Osteoblast (primary cell): ENCODE results near the gene GTSE1. TPM values are rescaled to one million over a fixed set of nuclear protein-coding genes. Genes with fewer than 3 reads are reported as not detected.
A peak's percentile ranks its signal among the peaks of the same experiment; 100 is the strongest.

Experiments used
- DNase-seq: peaks from one replicate; pipeline ENCODE4 v3.0.0; 2011; ENCODE audit warnings: low spot score, mixed read lengths; ENCODE audit not compliant: insufficient read length; ENCODE audit errors: missing footprints
- H2AFZ ChIP-seq: 2 replicates; pipeline ENCODE4 v1.6.0; 2011; ENCODE audit warnings: mild to moderate bottlenecking, low read length
- H3K27ac ChIP-seq: 2 replicates; pipeline ENCODE4 v1.5.1; 2011; ENCODE audit warnings: mild to moderate bottlenecking, low read depth, low read length, moderate library complexity
- H3K27me3 ChIP-seq: 2 replicates; pipeline ENCODE4 v1.6.0; 2012; ENCODE audit warnings: mild to moderate bottlenecking, control low read depth, inconsistent platforms, low read length, moderate library complexity; ENCODE audit not compliant: insufficient read depth
- H3K36me3 ChIP-seq: 2 replicates; pipeline ENCODE4 v1.5.1; 2011; ENCODE audit warnings: mild to moderate bottlenecking, low read length, control low read depth, moderate library complexity; ENCODE audit not compliant: insufficient read depth
- H3K4me1 ChIP-seq: 2 replicates; pipeline ENCODE4 v1.5.1; 2011; ENCODE audit warnings: mild to moderate bottlenecking, low read length, control low read depth, moderate library complexity; ENCODE audit not compliant: insufficient read depth
- H3K4me2 ChIP-seq: 2 replicates; pipeline ENCODE4 v1.6.0; 2011; ENCODE audit warnings: mild to moderate bottlenecking, low read length; ENCODE audit not compliant: insufficient read depth
- H3K4me3 ChIP-seq: fragments of 200-600 bp; sonication (generic); 3 replicates; pipeline ENCODE4 v1.5.1; 2012; ENCODE audit warnings: mild to moderate bottlenecking, low read length, inconsistent platforms; ENCODE audit not compliant: insufficient read depth
- H3K79me2 ChIP-seq: 2 replicates; pipeline ENCODE4 v1.6.0; 2012; ENCODE audit warnings: mild to moderate bottlenecking, low read length, control low read depth, inconsistent platforms; ENCODE audit not compliant: insufficient read depth
- H3K9me3 ChIP-seq: 2 replicates; pipeline ENCODE4 v1.5.1; 2011; ENCODE audit warnings: low read depth, low read length, control low read depth
- H4K20me1 ChIP-seq: 2 replicates; pipeline ENCODE4 v1.6.0; 2012; ENCODE audit warnings: mild to moderate bottlenecking, low read length, control low read depth; ENCODE audit not compliant: insufficient read depth
- CTCF ChIP-seq: IDR thresholded peaks from 2 replicates; pipeline ENCODE4 v1.5.1; 2011; ENCODE audit warnings: mild to moderate bottlenecking, low read depth, low read length, moderate library complexity; ENCODE audit errors: extremely low read depth
- total RNA-seq: library from RNA; depleted of rRNA; stranded (reverse); fragments of >200 nt; gene quantifications from 2 replicates; pipeline ENCODE4 v1.2.3, GENCODE V29; 2012

GTSE1 gene
- total RNA-seq, 1 donor, result 1.8 TPM

- no peak for TF ChIP-seq CTCF
- H3K9me3 ChIP-seq, result no peaks in the 10 kb centered on the region
- H3K4me2 ChIP-seq, result no peak overlapping the region
- no peaks in the 10 kb centered on the region for H3K4me1 ChIP-seq
- H4K20me1 ChIP-seq, result no peaks in the 10 kb centered on the region
- no peak overlapping the region for H3K4me3 ChIP-seq
- H3K27me3 ChIP-seq, result no peaks in the 10 kb centered on the region
- no peaks in the 10 kb centered on the region for H3K79me2 ChIP-seq
- no peak overlapping the region for H2AFZ ChIP-seq
- H3K36me3 ChIP-seq, result peaks cover 55% of the 10 kb centered on the region
- DNase-seq, result peak; percentile 63
- H3K27ac ChIP-seq, result no peak overlapping the region
Observed at GRCh38 chr22:46327691-46328465, 31.2 kb downstream of the GTSE1 start.

GRCh38 chr22:46328797-46329196 lies 32.1 kb downstream of the GTSE1 start:
- DNase-seq, result peak; percentile 51
- TF ChIP-seq CTCF, result no peak
- H3K27ac ChIP-seq, result no peak overlapping the region

GRCh38 chr22:46329616-46330015 lies 32.9 kb downstream of the GTSE1 start:
- no peaks in the 10 kb centered on the region for H3K4me1 ChIP-seq
- DNase-seq, result peak; percentile 35

More at GRCh38 chr22:46328797-46329196, 32.1 kb downstream of the GTSE1 start:
- Histone ChIP-seq H3K4me2 (no peak overlapping the region), H3K36me3 (peaks cover 55% of the 10 kb centered on the region), H3K4me3 (no peak overlapping the region), H3K79me2 (no peaks in the 10 kb centered on the region), H2AFZ (no peak overlapping the region), H3K9me3 (no peaks in the 10 kb centered on the region), H3K27me3 (no peaks in the 10 kb centered on the region), H3K4me1 (no peaks in the 10 kb centered on the region), H4K20me1 (no peaks in the 10 kb centered on the region)

More at GRCh38 chr22:46329616-46330015, 32.9 kb downstream of the GTSE1 start:
- no peak overlapping the region for H2AFZ ChIP-seq
- no peak for TF ChIP-seq CTCF
- H3K9me3 ChIP-seq, result no peaks in the 10 kb centered on the region
- H3K27me3 ChIP-seq, result no peaks in the 10 kb centered on the region
- peaks cover 51% of the 10 kb centered on the region for H3K36me3 ChIP-seq
- no peak overlapping the region for H3K4me2 ChIP-seq
- no peak overlapping the region for H3K27ac ChIP-seq
- H3K4me3 ChIP-seq, result no peak overlapping the region
- no peaks in the 10 kb centered on the region for H3K79me2 ChIP-seq
- no peaks in the 10 kb centered on the region for H4K20me1 ChIP-seq
